ENCODE data around the gene PNLDC1. TPM values are rescaled to one million over a fixed set of nuclear protein-coding genes. Genes with fewer than 3 reads are reported as not detected.
A peak's percentile ranks its signal among the peaks of the same experiment; 100 is the strongest.

PNLDC1 gene
- total and polyA plus RNA-seq, 9 of the 15 experiments (the other 6 are each of a cell fraction or from before 2014, with no cell fraction given): 0.12 TPM; not detected in 8

DNA sequence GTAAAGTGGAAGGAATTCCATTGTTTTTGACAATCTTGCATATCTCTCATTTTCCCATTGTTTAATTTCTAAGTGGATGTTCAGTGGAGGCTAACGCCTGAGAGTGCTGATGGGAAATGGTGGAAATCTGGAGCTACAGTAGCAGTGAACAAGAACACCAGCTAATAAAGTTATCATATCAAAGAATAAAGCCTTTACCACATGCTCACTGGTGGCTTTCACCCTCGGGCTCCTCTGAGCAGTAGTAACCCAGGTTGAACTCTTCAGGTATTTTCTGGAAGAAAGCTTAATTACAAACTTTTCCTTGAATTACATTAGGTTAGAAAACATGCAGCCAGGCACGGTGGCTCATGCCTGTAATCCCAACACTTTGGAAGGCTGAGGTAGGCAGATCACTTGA lies 48.6 kb upstream of the PNLDC1 start:
- in situ Hi-C loops (cut with MboI) (no loop called here), intact Hi-C loops (cut with micrococcal nuclease) (no loop called here)
- no TSS peak for BruUV-seq (replicated peaks)
- Histone ChIP-seq H2AFZ (ENCODE audit: low read depth, low read length) (no peak overlapping the region), H3K36me3 (ENCODE audit: control insufficient read depth, insufficient read depth, low read length) (peaks cover 98% of the 10 kb centered on the region), H3K79me2 (ENCODE audit: control insufficient read depth, insufficient read depth, low read length) (peaks cover 11% of the 10 kb centered on the region; the same call in 2 of the 3 replicates), H3K4me2 (ENCODE audit: insufficient read depth, low read length) (no peak overlapping the region), H3K9ac (ENCODE audit: insufficient read depth in 1 of 2, low read depth in 2 of 2, low read length in 2 of 2) (no peak overlapping the region), H4K20me1 (replicated peaks; ENCODE audit: control insufficient read depth, insufficient read depth, low read length) (no peaks in the 10 kb centered on the region), H3K4me1 (replicated peaks in 1 of 2; ENCODE audit: control insufficient read depth in 2 of 2, insufficient read depth in 2 of 2, low read length in 2 of 2) (no peaks in the 10 kb centered on the region), H3K27ac (ENCODE audit: extremely low read depth, low read depth, low read length) (no peak overlapping the region), H3K4me3 (no peak overlapping the region), H3K9me1 (ENCODE audit: control insufficient read depth, insufficient read depth, low read length) (no peaks in the 10 kb centered on the region), H3K27me3 (ENCODE audit: control insufficient read depth in 2 of 2, insufficient read depth in 2 of 2, low read length in 2 of 2) (no peaks in the 10 kb centered on the region), H3K9me3 (replicated peaks; ENCODE audit: control insufficient read depth, insufficient read depth, low read depth, low read length) (no peaks in the 10 kb centered on the region)
- TF ChIP-seq JUND (IDR thresholded peaks at IDR 0.05; ENCODE audit: borderline replicate concordance, low read depth, low read length) (no peak), JUND (tag; IDR thresholded peaks at IDR 0.05; ENCODE audit: borderline replicate concordance, low read depth, low read length) (no peak), STAT5B (CRISPR knock-in tag; IDR thresholded peaks at IDR 0.05) (no peak), PTRF (tag; IDR thresholded peaks at IDR 0.05) (no peak), POLR2AphosphoS5 (IDR thresholded peaks at IDR 0.05; ENCODE audit: control insufficient read depth, insufficient read depth, low read depth, low read length) (0 out of 2 replicates have a peak, but pooled peaks have one; percentile 22)
- TF ChIP-seq, protein P1, sequence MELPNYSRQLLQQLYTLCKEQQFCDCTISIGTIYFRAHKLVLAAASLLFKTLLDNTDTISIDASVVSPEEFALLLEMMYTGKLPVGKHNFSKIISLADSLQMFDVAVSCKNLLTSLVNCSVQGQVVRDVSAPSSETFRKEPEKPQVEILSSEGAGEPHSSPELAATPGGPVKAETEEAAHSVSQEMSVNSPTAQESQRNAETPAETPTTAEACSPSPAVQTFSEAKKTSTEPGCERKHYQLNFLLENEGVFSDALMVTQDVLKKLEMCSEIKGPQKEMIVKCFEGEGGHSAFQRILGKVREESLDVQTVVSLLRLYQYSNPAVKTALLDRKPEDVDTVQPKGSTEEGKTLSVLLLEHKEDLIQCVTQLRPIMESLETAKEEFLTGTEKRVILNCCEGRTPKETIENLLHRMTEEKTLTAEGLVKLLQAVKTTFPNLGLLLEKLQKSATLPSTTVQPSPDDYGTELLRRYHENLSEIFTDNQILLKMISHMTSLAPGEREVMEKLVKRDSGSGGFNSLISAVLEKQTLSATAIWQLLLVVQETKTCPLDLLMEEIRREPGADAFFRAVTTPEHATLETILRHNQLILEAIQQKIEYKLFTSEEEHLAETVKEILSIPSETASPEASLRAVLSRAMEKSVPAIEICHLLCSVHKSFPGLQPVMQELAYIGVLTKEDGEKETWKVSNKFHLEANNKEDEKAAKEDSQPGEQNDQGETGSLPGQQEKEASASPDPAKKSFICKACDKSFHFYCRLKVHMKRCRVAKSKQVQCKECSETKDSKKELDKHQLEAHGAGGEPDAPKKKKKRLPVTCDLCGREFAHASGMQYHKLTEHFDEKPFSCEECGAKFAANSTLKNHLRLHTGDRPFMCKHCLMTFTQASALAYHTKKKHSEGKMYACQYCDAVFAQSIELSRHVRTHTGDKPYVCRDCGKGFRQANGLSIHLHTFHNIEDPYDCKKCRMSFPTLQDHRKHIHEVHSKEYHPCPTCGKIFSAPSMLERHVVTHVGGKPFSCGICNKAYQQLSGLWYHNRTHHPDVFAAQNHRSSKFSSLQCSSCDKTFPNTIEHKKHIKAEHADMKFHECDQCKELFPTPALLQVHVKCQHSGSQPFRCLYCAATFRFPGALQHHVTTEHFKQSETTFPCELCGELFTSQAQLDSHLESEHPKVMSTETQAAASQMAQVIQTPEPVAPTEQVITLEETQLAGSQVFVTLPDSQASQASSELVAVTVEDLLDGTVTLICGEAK (IDR thresholded peaks at IDR 0.05): peak; percentile 69
- TF ChIP-seq, protein P1 (CRISPR knock-in tag; IDR thresholded peaks at IDR 0.05): no peak
- ChIA-PET POLR2A (interaction anchor here (0.5 to 2.2 kb wide), 4 partner anchors 8 to 38 kb away, joined by 3 to 10 read pairs (median 5); partner anchors contain the start of genes ACAT2, TCP1 and WTAP), CTCF (ENCODE audit: low intra/inter-chr PET ratio) (no interaction called here)
- WGBS (ENCODE audit: insufficient coverage, low coverage, missing lambda C conversion rate): 93% methylated on average over 3 of the region's 3 CpGs
- DNase-seq (ENCODE audit: extremely low read depth in 1 of 4, low spot score in 3 of 4) (no peak), ATAC-seq (no peak), FAIRE-seq (no peak)
